ENCODE measurements around the gene SPATA31E1.
"Not testable (repeated sequence)": the region's sequence is repeated elsewhere in the genome, so short reads cannot be mapped to it uniquely, and the experiment has no call there.

- not testable (repeated sequence) for TF ChIP-seq NFE2L1 (CRISPR knock-in tag; IDR thresholded peaks at IDR 0.05); ZBTB21 (CRISPR knock-in tag; IDR thresholded peaks at IDR 0.05; ENCODE audit: borderline replicate concordance); CTCF (IDR thresholded peaks at IDR 0.05); MAX (CRISPR knock-in tag; IDR thresholded peaks at IDR 0.05); ATF2 (CRISPR knock-in tag; IDR thresholded peaks at IDR 0.05; ENCODE audit: borderline replicate concordance, low read depth); FOXP1 (CRISPR knock-in tag; IDR thresholded peaks at IDR 0.05; ENCODE audit: borderline replicate concordance); JUN (CRISPR knock-in tag; IDR thresholded peaks at IDR 0.05); USF1 (CRISPR knock-in tag; IDR thresholded peaks at IDR 0.05); ZNF532 (CRISPR knock-in tag; IDR thresholded peaks at IDR 0.05; ENCODE audit: borderline replicate concordance); GABPB1 (CRISPR knock-in tag; IDR thresholded peaks at IDR 0.05)
- TF ChIP-seq, protein P1, sequence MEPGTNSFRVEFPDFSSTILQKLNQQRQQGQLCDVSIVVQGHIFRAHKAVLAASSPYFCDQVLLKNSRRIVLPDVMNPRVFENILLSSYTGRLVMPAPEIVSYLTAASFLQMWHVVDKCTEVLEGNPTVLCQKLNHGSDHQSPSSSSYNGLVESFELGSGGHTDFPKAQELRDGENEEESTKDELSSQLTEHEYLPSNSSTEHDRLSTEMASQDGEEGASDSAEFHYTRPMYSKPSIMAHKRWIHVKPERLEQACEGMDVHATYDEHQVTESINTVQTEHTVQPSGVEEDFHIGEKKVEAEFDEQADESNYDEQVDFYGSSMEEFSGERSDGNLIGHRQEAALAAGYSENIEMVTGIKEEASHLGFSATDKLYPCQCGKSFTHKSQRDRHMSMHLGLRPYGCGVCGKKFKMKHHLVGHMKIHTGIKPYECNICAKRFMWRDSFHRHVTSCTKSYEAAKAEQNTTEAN (CRISPR knock-in tag; IDR thresholded peaks at IDR 0.05): not testable (repeated sequence)
These were observed 55.7 kb downstream of the SPATA31E1 start for GRCh38 chr9:87938336-87938735.

All from WTC11 (cell line).